K562 (cell line): ENCODE data around the gene GFOD1. TPM values are rescaled to one million over a fixed set of nuclear protein-coding genes. Genes with fewer than 3 reads are reported as not detected.

Experiments
- AFF4 ChIP-seq: sonication (generic); formaldehyde crosslinking; IDR thresholded peaks from 2 replicates; pipeline ENCODE4 v1.8.0; 2023; ENCODE audit warnings: mild to moderate bottlenecking, missing genetic modification reagents
- ATF7 ChIP-seq: fragments of 450-650 bp; IDR thresholded peaks from 2 replicates; pipeline ENCODE4 v1.7.1; 2014; ENCODE audit warnings: mild to moderate bottlenecking, moderate library complexity
- BHLHE40 ChIP-seq: IDR thresholded peaks from 2 replicates; pipeline ENCODE4 v1.6.1; 2011; ENCODE audit warnings: low read length, improper control_type of control experiment
- CCNT2 ChIP-seq: IDR thresholded peaks from 2 replicates; pipeline ENCODE4 v1.6.1; 2011; ENCODE audit warnings: borderline replicate concordance, low read depth, mild to moderate bottlenecking, moderate library complexity, mixed read lengths, low read length; ENCODE audit not compliant: insufficient read length; ENCODE audit errors: extremely low read depth
- ELF4 ChIP-seq: fragments of 450-650 bp; formaldehyde crosslinking; IDR thresholded peaks from 2 replicates; pipeline ENCODE4 v1.4.0; 2022; ENCODE audit warnings: missing genetic modification characterization
- GATAD2A ChIP-seq: fragments of 450-650 bp; IDR thresholded peaks from 2 replicates; pipeline ENCODE4 v1.6.1; 2017
- HNRNPL ChIP-seq: fragments of 200-400 bp; formaldehyde crosslinking; IDR thresholded peaks from 2 replicates; pipeline ENCODE4 v1.6.1; 2017; ENCODE audit warnings: low read depth, mild to moderate bottlenecking, low read length
- ILF3 ChIP-seq: fragments of 450-650 bp; IDR thresholded peaks from 2 replicates; pipeline ENCODE4 v1.6.1; 2018; ENCODE audit warnings: antibody characterized with exemption, mild to moderate bottlenecking, moderate library complexity, borderline replicate concordance
- KHSRP ChIP-seq: fragments of 450-650 bp; IDR thresholded peaks from 2 replicates; pipeline ENCODE4 v1.6.1; 2017
- MBD2 ChIP-seq: sonication (generic); IDR thresholded peaks from 2 replicates; pipeline ENCODE4 v1.6.1; 2016; ENCODE audit warnings: low read depth, borderline replicate concordance
- MTA3 ChIP-seq: fragments of 450-650 bp; formaldehyde crosslinking; IDR thresholded peaks from 2 replicates; pipeline ENCODE4 v1.6.1; 2017; ENCODE audit warnings: mild to moderate bottlenecking, borderline replicate concordance
- ZBTB17 ChIP-seq: fragments of 450-650 bp; formaldehyde crosslinking; IDR thresholded peaks from 2 replicates; pipeline ENCODE4 v1.4.0; 2020; ENCODE audit warnings: mild to moderate bottlenecking
- ZNF140 ChIP-seq: fragments of 250-450 bp; sonication (Bioruptor Pico); IDR thresholded peaks from 2 replicates; pipeline ENCODE4 v1.8.0; 2021; ENCODE audit warnings: moderate library complexity, mild to moderate bottlenecking, inconsistent platforms
- ZNF197 ChIP-seq: fragments of 200-800 bp; sonication (Bioruptor generic); IDR thresholded peaks from 2 replicates; pipeline ENCODE4 v1.6.1; 2016; ENCODE audit warnings: low read depth, missing genetic modification characterization, missing compliant biosample characterization
- ZNF592 ChIP-seq: fragments of 450-650 bp; IDR thresholded peaks from 2 replicates; pipeline ENCODE4 v1.6.1; 2017; ENCODE audit warnings: antibody characterized with exemption, mild to moderate bottlenecking
- ZNF778 ChIP-seq: fragments of 450-650 bp; formaldehyde crosslinking; IDR thresholded peaks from 2 replicates; pipeline ENCODE4 v1.4.0; 2020; ENCODE audit warnings: mild to moderate bottlenecking, moderate library complexity
- ZSCAN32 ChIP-seq: fragments of 450-650 bp; formaldehyde crosslinking; IDR thresholded peaks from 2 replicates; pipeline ENCODE4 v1.4.0; 2020; ENCODE audit warnings: mild to moderate bottlenecking, moderate library complexity
- polyA plus RNA-seq, 8 experiments: library from polyadenylated mRNA; depleted of rRNA in 4 of 8; stranded (reverse) in 5 of 8; unstranded in 3 of 8; fragments of >200 nt; fragmentation: Nextera tagmentation in 2 of 8; fragmentation: Illumina TruSeq in 1 of 8; extraction: Ambion mirVana in 2 of 8; extraction: Trizol in 1 of 8; gene quantifications; 2 replicates each; pipeline versions ENCODE4 v1.2.1 to v1.2.3, GENCODE V29; 2011 to 2014; ENCODE audit warnings: inconsistent platforms in 1 of 8, missing spikeins in 1 of 8
- total RNA-seq, 7 experiments: library from RNA; depleted of rRNA in 6 of 7; stranded (reverse); fragments of >200 nt in 6 of 7; fragmentation: Illumina TruSeq in 2 of 7; extraction: Trizol in 2 of 7; gene quantifications; 2 replicates each; pipeline versions ENCODE4 v1.2.1 to v1.2.3, GENCODE V29; 2011 to 2021; ENCODE audit warnings: low replicate concordance in 1 of 7
- TF ChIP-seq, protein P1 (sequence below): fragments of 250-450 bp; sonication (Bioruptor Pico); IDR thresholded peaks from 2 replicates; pipeline ENCODE4 v1.8.0; 2021; ENCODE audit warnings: moderate library complexity, mild to moderate bottlenecking, inconsistent platforms

Gene GFOD1
- total and polyA plus RNA-seq, 9 of the 15 experiments (the other 6 are each of a cell fraction or from before 2014, with no cell fraction given), result 3.8 to 12.0 (median 8.2) TPM

- TF ChIP-seq ZNF592, result 0 out of 2 replicates have a peak, but pooled peaks have one; percentile 28
- TF ChIP-seq ZNF778, result no peak
- peak; percentile 95 for TF ChIP-seq MTA3
- TF ChIP-seq ATF7, result peak; percentile 81
- TF ChIP-seq KHSRP, result no peak
- TF ChIP-seq CCNT2, result peak; percentile 98
- no peak for TF ChIP-seq ELF4 (CRISPR knock-in tag)
- TF ChIP-seq ILF3, result no peak
- TF ChIP-seq BHLHE40, result peak; percentile 49
- no peak for TF ChIP-seq ZNF140 (CRISPR knock-in tag)
- TF ChIP-seq ZNF197 (CRISPR knock-in tag), result peak; percentile 82; the same call in 1 of the 2 replicates
- peak; percentile 28; the same call in 1 of the 2 replicates for TF ChIP-seq AFF4 (CRISPR knock-in tag)
- TF ChIP-seq ZSCAN32 (CRISPR knock-in tag), result no peak
- peak; percentile 71; the same call in 1 of the 2 replicates for TF ChIP-seq MBD2
- TF ChIP-seq HNRNPL, result no peak
- TF ChIP-seq, protein P1, sequence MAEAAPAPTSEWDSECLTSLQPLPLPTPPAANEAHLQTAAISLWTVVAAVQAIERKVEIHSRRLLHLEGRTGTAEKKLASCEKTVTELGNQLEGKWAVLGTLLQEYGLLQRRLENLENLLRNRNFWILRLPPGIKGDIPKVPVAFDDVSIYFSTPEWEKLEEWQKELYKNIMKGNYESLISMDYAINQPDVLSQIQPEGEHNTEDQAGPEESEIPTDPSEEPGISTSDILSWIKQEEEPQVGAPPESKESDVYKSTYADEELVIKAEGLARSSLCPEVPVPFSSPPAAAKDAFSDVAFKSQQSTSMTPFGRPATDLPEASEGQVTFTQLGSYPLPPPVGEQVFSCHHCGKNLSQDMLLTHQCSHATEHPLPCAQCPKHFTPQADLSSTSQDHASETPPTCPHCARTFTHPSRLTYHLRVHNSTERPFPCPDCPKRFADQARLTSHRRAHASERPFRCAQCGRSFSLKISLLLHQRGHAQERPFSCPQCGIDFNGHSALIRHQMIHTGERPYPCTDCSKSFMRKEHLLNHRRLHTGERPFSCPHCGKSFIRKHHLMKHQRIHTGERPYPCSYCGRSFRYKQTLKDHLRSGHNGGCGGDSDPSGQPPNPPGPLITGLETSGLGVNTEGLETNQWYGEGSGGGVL (CRISPR knock-in tag), result no peak
- TF ChIP-seq ZBTB17 (CRISPR knock-in tag), result peak; percentile 13; the same call in 1 of the 2 replicates
- peak; percentile 59; the same call in 1 of the 2 replicates for TF ChIP-seq GATAD2A
Observed at GRCh38 chr6:13395272-13396237, 91.8 kb downstream of the GFOD1 start (continued).
